HCT116 (cell line): ENCODE measurements around the gene CLDN10.

ENCODE experiments used
- ATF3 ChIP-seq: IDR thresholded peaks from 2 replicates; pipeline ENCODE4 v1.6.1; 2012
- CEBPB ChIP-seq: IDR thresholded peaks from 2 replicates; pipeline ENCODE4 v1.6.1; 2012; ENCODE audit warnings: low read depth
- CTCF ChIP-seq, 3 experiments: fragments of 200-600 bp in 1 of 3; sonication (generic) in 1 of 3; IDR thresholded peaks in 2 of 3; conservative IDR thresholded peaks in 1 of 3; 2 replicates each; pipeline ENCODE4 v1.5.1; 2012 to 2017; ENCODE audit warnings: low read depth in 2 of 3, low read length in 2 of 3, antibody characterized with exemption in 1 of 3, borderline replicate concordance in 1 of 3, control low read depth in 1 of 3, mild to moderate bottlenecking in 1 of 3, mixed read lengths in 1 of 3, mixed run types in 1 of 3, moderate library complexity in 1 of 3; ENCODE audit not compliant: insufficient read depth in 1 of 3
- EGR1 ChIP-seq: IDR thresholded peaks from 2 replicates; pipeline ENCODE4 v1.6.1; 2012; ENCODE audit warnings: low read depth
- EZH2 ChIP-seq: fragments of 200-600 bp; sonication (generic); IDR thresholded peaks from 2 replicates; pipeline ENCODE4 v1.6.1; 2017; ENCODE audit warnings: antibody characterized with exemption, mixed run types
- MAX ChIP-seq: IDR thresholded peaks from 2 replicates; pipeline ENCODE4 v1.6.1; 2012
- POLR2A ChIP-seq: IDR thresholded peaks from 2 replicates; pipeline ENCODE4 v1.7.0; 2011; ENCODE audit warnings: borderline replicate concordance; ENCODE audit not compliant: insufficient read depth, insufficient read length; ENCODE audit errors: extremely low read depth
- POLR2AphosphoS5 ChIP-seq: IDR thresholded peaks from 2 replicates; pipeline ENCODE4 v1.6.1; 2011; ENCODE audit warnings: mild to moderate bottlenecking, low read depth, low read length, moderate library complexity
- RAD21 ChIP-seq: IDR thresholded peaks from 2 replicates; pipeline ENCODE4 v1.6.1; 2012; ENCODE audit warnings: low read depth, mild to moderate bottlenecking
- SIN3A ChIP-seq: IDR thresholded peaks from 2 replicates; pipeline ENCODE4 v1.6.1; 2012; ENCODE audit warnings: low read depth

GRCh38 chr13:95623141-95623540 lies 70.6 kb downstream of the CLDN10 start:
- TF ChIP-seq POLR2A (no peak), CTCF (IDR thresholded peaks at IDR 0.05 in 2 of 3, conservative IDR thresholded peaks at IDR 0.05 in 1 of 3; ENCODE audit: borderline replicate concordance in 1 of 3, insufficient read depth in 1 of 3, low read depth in 2 of 3, low read length in 2 of 3) (no peak), POLR2AphosphoS5 (no peak), ATF3 (no peak), MAX (no peak), EGR1 (no peak), SIN3A (no peak), EZH2 (no peak), RAD21 (no peak), CEBPB (no peak)
